GM12878 (cell line): ENCODE data around the gene PLCD1. TPM values are rescaled to one million over a fixed set of nuclear protein-coding genes. Genes with fewer than 3 reads are reported as not detected.

Experiments used
- ATAC-seq: fragments of 200-7000 bp; cut with Tn5 transposase; 3 replicates; pipeline ENCODE4 v1.9.1; 2020; ENCODE audit warnings: mild to moderate bottlenecking, moderate library complexity
- BruUV-seq: library from RNA; stranded (reverse); fragments of 400-500 nt; replicated peaks from 2 replicates; lab custom pipeline; 2021; lab: Mats Ljungman, UMichigan
- CTCF ChIA-PET: fragments of 300-600 bp; sonication (Branson Sonifier 250); formaldehyde crosslinking; extraction: SDS; loops from one replicate; lab custom pipeline; 2021; ENCODE audit warnings: inconsistent platforms; lab: Yijun Ruan, JAX
- POLR2A ChIA-PET: fragments of 350-600 bp; formaldehyde crosslinking; extraction: SDS; loops from one replicate; lab custom pipeline; 2021; ENCODE audit warnings: inconsistent platforms; lab: Charles Lee
- RAD21 ChIA-PET: fragments of 300-600 bp; sonication (Branson Sonifier 250); formaldehyde crosslinking; loops from one replicate; lab custom pipeline; 2023; ENCODE audit warnings: antibody characterized with exemption; ENCODE audit not compliant: unreplicated experiment; lab: Charles Lee
- SMC1A ChIA-PET: fragments of 300-600 bp; sonication (Branson Sonifier 250); formaldehyde crosslinking; loops from one replicate; lab custom pipeline; 2023; ENCODE audit not compliant: unreplicated experiment, uncharacterized antibody; lab: Charles Lee
- DNase-seq: peaks from one replicate; pipeline ENCODE4 v3.0.0-alpha.2; 2011; ENCODE audit warnings: low read depth, low spot score
- FAIRE-seq: peaks from 3 replicates; lab custom pipeline; 2011; peaks lifted over from hg19 to GRCh38; lab: Jason Lieb, UNC
- H2AFZ ChIP-seq: 2 replicates; pipeline ENCODE4 v1.6.0; 2011; ENCODE audit warnings: low read depth, low read length, control low read depth; ENCODE audit not compliant: control insufficient read depth
- H3K27ac ChIP-seq: 2 replicates; pipeline ENCODE4 v1.5.1; 2011; ENCODE audit warnings: control low read depth; ENCODE audit not compliant: control insufficient read depth, insufficient read depth
- H3K27me3 ChIP-seq, 2 experiments: replicated peaks in 1 of 2; 2 replicates each; pipeline versions ENCODE4 v1.6.0 to v1.6.1; 2011; ENCODE audit warnings: low read length in 1 of 2; ENCODE audit not compliant: control insufficient read depth in 2 of 2, insufficient read depth in 2 of 2
- H3K36me3 ChIP-seq, 2 experiments: 2 replicates each; pipeline ENCODE4 v1.5.1; 2011; ENCODE audit warnings: low read length in 1 of 2; ENCODE audit not compliant: control insufficient read depth in 2 of 2, insufficient read depth in 2 of 2
- H3K4me1 ChIP-seq: 2 replicates; pipeline ENCODE4 v1.6.1; 2011; ENCODE audit warnings: mild to moderate bottlenecking, low read length, moderate library complexity, mixed read lengths; ENCODE audit not compliant: control insufficient read depth, insufficient read depth
- H3K4me2 ChIP-seq: 2 replicates; pipeline ENCODE4 v1.6.0; 2011; ENCODE audit warnings: control low read depth; ENCODE audit not compliant: control insufficient read depth, insufficient read depth
- H3K4me3 ChIP-seq: fragments of 200-600 bp; sonication (generic); 2 replicates; pipeline ENCODE4 v1.5.1; 2016
- H3K79me2 ChIP-seq: 2 replicates; pipeline ENCODE4 v1.6.0; 2011; ENCODE audit warnings: low read length; ENCODE audit not compliant: control insufficient read depth, insufficient read depth
- H3K9ac ChIP-seq: 2 replicates; pipeline ENCODE4 v1.8.0; 2011; ENCODE audit warnings: low read length, control low read depth, mixed read lengths; ENCODE audit not compliant: control insufficient read depth, insufficient read depth
- H3K9me3 ChIP-seq: replicated peaks from 3 replicates; pipeline ENCODE4 v1.5.1; 2011; ENCODE audit warnings: mild to moderate bottlenecking, low read length; ENCODE audit not compliant: control insufficient read depth, insufficient read depth
- H4K20me1 ChIP-seq: 2 replicates; pipeline ENCODE4 v1.6.0; 2011; ENCODE audit not compliant: control insufficient read depth, insufficient read depth
- BCL3 ChIP-seq: IDR thresholded peaks from 2 replicates; pipeline ENCODE4 v1.6.1; 2011; ENCODE audit warnings: borderline replicate concordance, low read depth, mild to moderate bottlenecking, moderate library complexity, low read length; ENCODE audit not compliant: insufficient read depth, poor library complexity, severe bottlenecking
- CEBPB ChIP-seq, 2 experiments: fragments of 150-350 bp in 1 of 2; IDR thresholded peaks; 2 replicates each; pipeline ENCODE4 v1.6.1; 2012 to 2014; ENCODE audit warnings: low read depth in 2 of 2, low read length in 2 of 2, borderline replicate concordance in 1 of 2, inconsistent platforms in 1 of 2
- DPF2 ChIP-seq: fragments of 450-650 bp; IDR thresholded peaks from 2 replicates; pipeline ENCODE4 v1.6.1; 2017; ENCODE audit warnings: mild to moderate bottlenecking
- E2F4 ChIP-seq: IDR thresholded peaks from 2 replicates; pipeline ENCODE4 v1.6.1; 2012; ENCODE audit warnings: low read depth, low read length, improper control_type of control experiment
- ESRRA ChIP-seq: IDR thresholded peaks from 2 replicates; pipeline ENCODE4 v1.6.1; 2012; ENCODE audit warnings: mild to moderate bottlenecking, low read length, improper control_type of control experiment
- KAT2A ChIP-seq: conservative IDR thresholded peaks from 2 replicates; pipeline ENCODE4 v1.6.1; 2011; ENCODE audit warnings: low read depth, low read length; ENCODE audit not compliant: control insufficient read depth
- KDM1A ChIP-seq: fragments of 200-600 bp; sonication (generic); IDR thresholded peaks from 2 replicates; pipeline ENCODE4 v1.6.1; 2016; ENCODE audit warnings: borderline replicate concordance
- NR2C1 ChIP-seq: fragments of 450-650 bp; IDR thresholded peaks from 2 replicates; pipeline ENCODE4 v1.6.1; 2017; ENCODE audit warnings: antibody characterized with exemption, mild to moderate bottlenecking, moderate library complexity
- PAX5 ChIP-seq: IDR thresholded peaks from 2 replicates; pipeline ENCODE4 v1.6.1; 2011; ENCODE audit warnings: low read depth, low read length, borderline replicate concordance
- RELB ChIP-seq: fragments of 450-650 bp; IDR thresholded peaks from 2 replicates; pipeline ENCODE4 v1.6.1; 2017; ENCODE audit warnings: low read depth, mild to moderate bottlenecking, moderate library complexity
- SMARCA5 ChIP-seq: fragments of 450-650 bp; IDR thresholded peaks from 2 replicates; pipeline ENCODE4 v1.6.1; 2017; ENCODE audit warnings: mild to moderate bottlenecking
- SUPT20H ChIP-seq: IDR thresholded peaks from 2 replicates; pipeline ENCODE4 v1.6.1; 2011; ENCODE audit warnings: low read depth, mild to moderate bottlenecking, low read length, moderate library complexity, borderline replicate concordance; ENCODE audit not compliant: control insufficient read depth
- ZBTB40 ChIP-seq: fragments of 450-650 bp; IDR thresholded peaks from 2 replicates; pipeline ENCODE4 v1.6.1; 2016; ENCODE audit warnings: mild to moderate bottlenecking, moderate library complexity, borderline replicate concordance
- ZNF207 ChIP-seq: fragments of 450-650 bp; IDR thresholded peaks from 2 replicates; pipeline ENCODE4 v1.6.1; 2014; ENCODE audit warnings: antibody characterized with exemption, mild to moderate bottlenecking, borderline replicate concordance
- WGBS: methylation state at CpG from one replicate; pipeline ENCODE4 v1.1.6; 2016; ENCODE audit warnings: low lambda C conversion rate; ENCODE audit not compliant: insufficient replicate concordance, insufficient coverage; ENCODE audit errors: missing lambda C conversion rate; 5-methylcytosine and 5-hydroxymethylcytosine counted together
- in situ Hi-C: fragments of 300-500 bp; cut with MboI; formaldehyde crosslinking; loops from 9 replicates; pipeline ENCODE4 v1.14.3; 2018; ENCODE audit warnings: mixed read lengths
- intact Hi-C: fragments of 100-400 bp; cut with micrococcal nuclease; formaldehyde crosslinking; loops from one replicate; pipeline ENCODE4 v1.14.2; 2022; ENCODE audit not compliant: unreplicated experiment
- polyA plus RNA-seq, 11 experiments: library from polyadenylated mRNA; depleted of rRNA in 4 of 11; unstranded in 6 of 11; stranded (reverse) in 5 of 11; fragments of >200 nt; fragmentation: Nextera tagmentation in 4 of 11; fragmentation: Illumina TruSeq in 1 of 11; extraction: Ambion mirVana in 4 of 11; extraction: Trizol in 1 of 11; gene quantifications; 1 replicate in 1 of 11; 2 replicates in 10 of 11; pipeline versions ENCODE4 v1.2.1 to v1.2.3, GENCODE V29; 2011 to 2016; ENCODE audit warnings: inconsistent platforms in 2 of 11, missing spikeins in 2 of 11, low read depth in 1 of 11
- total RNA-seq, 4 experiments: library from RNA; depleted of rRNA in 3 of 4; stranded (reverse); fragments of >200 nt in 3 of 4; fragmentation: Illumina TruSeq in 1 of 4; extraction: Trizol in 1 of 4; gene quantifications; 2 replicates each; pipeline versions ENCODE4 v1.2.1 to v1.2.3, GENCODE V29; 2013 to 2021

The PLCD1 gene
- total and polyA plus RNA-seq, 10 of the 15 experiments (the other 5 are each of a cell fraction or from before 2014, with no cell fraction given), result 0.20 to 3.9 (median 1.2) TPM; not detected in 1

- ChIA-PET CTCF (no interaction called here), RAD21 (no interaction called here), POLR2A (interaction anchor here (1.2 kb wide), 1 partner anchor 22 kb away, joined by 3 read pairs; no protein-coding TSS in a partner anchor), SMC1A (interaction anchor here (0.7 kb wide), 1 partner anchor 26 kb away, joined by 3 read pairs; no protein-coding TSS in a partner anchor)
- Histone ChIP-seq H4K20me1 (no peaks in the 10 kb centered on the region), H3K4me2 (no peak overlapping the region), H3K79me2 (no peaks in the 10 kb centered on the region), H3K9ac (no peak overlapping the region), H3K4me3 (no peak overlapping the region), H3K36me3 (peaks cover 0 to 3% of the 10 kb centered on the region in 2 experiments; a peak in 2 of 4 replicates), H3K27me3 (no peaks in the 10 kb centered on the region), H2AFZ (no peak overlapping the region), H3K4me1 (peaks cover 13% of the 10 kb centered on the region), H3K27ac (no peak overlapping the region), H3K9me3 (no peaks in the 10 kb centered on the region)
- DNase-seq, result no peak
- FAIRE-seq, result no peak
- TF ChIP-seq ESRRA (no peak), SUPT20H (no peak), PAX5 (no peak), ZBTB40 (no peak), RELB (no peak), KDM1A (no peak), NR2C1 (no peak), CEBPB (IDR thresholded peaks at IDR 0.05; ENCODE audit: borderline replicate concordance in 1 of 2, low read depth in 2 of 2, low read length in 2 of 2) (no peak), E2F4 (no peak), BCL3 (no peak), SMARCA5 (no peak), DPF2 (no peak), KAT2A (no peak), ZNF207 (no peak)
- intact Hi-C loops, result no loop called here
- WGBS, result 81% methylated on average over 6 of the region's 6 CpGs
- no peak for ATAC-seq
- in situ Hi-C loops, result no loop called here
- BruUV-seq, result TSS peak; percentile 51
Measured at GRCh38 chr3:38000242-38000916, 29.1 kb downstream of the PLCD1 start.
